ENCODE measurements around the gene ANGEL2. TPM values are rescaled to one million over a fixed set of nuclear protein-coding genes. Genes with fewer than 3 reads are reported as not detected.

The ANGEL2 gene
- total RNA-seq, 1 donor from 2014 or later: 50.8 TPM

- DNase-seq (ENCODE audit: low read depth, low spot score): no peak
Observed at GRCh38 chr1:212951947-212952640, 63.6 kb downstream of the ANGEL2 start.

DNA sequence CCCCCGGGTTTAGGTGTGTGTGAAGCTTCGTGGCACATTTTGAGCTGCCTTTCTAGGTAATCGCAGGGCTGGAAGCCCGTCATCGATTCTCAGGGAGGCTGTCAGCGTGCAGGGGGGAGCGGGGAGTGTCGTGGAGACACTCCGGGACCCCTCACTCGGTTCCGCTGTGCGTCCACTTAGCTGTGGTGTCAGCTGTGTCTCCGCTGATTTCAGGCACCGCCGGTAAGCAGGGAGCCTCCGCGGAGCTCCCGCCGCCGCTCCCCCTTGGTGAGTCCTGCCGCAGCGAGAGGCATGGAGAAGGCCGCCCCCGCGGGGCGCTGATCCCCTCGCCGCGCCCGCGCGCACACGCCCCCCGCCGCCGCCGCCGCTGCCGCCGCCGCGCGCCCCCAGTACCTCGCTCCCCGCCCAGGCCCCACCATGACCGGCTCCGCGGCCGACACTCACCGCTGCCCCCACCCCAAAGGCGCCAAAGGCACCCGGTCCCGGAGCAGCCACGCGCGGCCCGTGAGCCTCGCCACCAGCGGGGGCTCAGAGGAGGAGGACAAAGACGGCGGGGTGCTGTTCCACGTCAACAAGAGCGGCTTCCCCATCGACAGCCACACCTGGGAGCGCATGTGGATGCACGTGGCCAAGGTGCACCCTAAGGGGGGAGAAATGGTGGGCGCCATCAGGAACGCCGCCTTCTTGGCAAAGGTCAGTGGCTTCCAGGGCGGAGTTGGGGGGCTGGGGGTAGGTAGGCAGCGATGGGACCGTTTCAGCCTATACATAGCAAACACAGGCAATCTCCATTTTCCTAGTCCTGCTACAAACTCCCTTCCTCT lies 64.3 kb downstream of the ANGEL2 start:
- no peak for DNase-seq (ENCODE audit: low read depth, low spot score)

- peak; percentile 22 for DNase-seq (ENCODE audit: low read depth, low spot score)
Observed at GRCh38 chr1:212950243-212951125, 65.2 kb downstream of the ANGEL2 start, which contains the start of gene VASH2. Gene VASH2 (plus strand): TSS chr1:212950541. CDS start chr1:212951543, 1,002 bp downstream.

- no peak for DNase-seq (ENCODE audit: low read depth, low spot score)
Observed at GRCh38 chr1:212949771-212950170, 65.9 kb downstream of the ANGEL2 start.

DNA sequence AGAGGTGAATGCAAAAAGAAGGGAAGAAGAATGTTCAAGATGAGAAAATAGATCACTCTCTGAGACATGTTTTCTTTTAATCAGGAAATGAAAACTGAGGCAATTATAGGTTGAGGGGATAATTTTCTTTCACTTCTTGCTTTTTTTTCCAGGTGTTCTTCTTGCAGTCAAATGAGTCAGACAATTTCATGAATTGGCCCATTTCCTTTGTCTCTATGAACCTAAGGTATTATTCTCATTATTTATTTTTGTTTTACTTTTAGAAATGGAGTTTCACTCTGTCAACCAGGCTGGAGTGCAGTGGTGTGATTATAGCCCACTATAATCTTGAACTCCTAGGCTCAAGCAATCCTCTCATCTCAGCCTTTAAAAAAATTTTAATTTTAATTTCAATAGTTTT lies 68.8 kb downstream of the ANGEL2 start:
- no peak for DNase-seq (ENCODE audit: low read depth, low spot score)

GRCh38 chr1:212945463-212946160 lies 70.1 kb downstream of the ANGEL2 start:
- DNase-seq (ENCODE audit: low read depth, low spot score): no peak

DNA sequence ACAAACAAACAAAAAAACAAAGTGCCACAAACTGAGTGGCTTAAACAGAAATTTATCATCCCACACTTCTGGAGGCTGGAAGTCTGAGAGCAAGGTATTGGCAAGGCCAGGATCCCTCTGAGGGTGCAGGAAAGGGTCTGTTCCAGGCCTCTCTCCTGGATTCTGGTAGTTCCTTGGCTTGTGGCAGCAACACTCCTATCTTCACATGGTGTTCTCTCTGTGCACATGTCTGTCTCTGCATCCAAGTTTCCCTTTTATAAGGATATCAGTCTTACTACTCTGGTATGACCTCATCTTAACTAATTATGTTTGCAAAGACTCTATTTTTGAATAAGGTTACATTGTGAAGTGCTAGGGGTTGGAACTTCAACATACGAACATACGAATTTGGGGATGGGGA lies 70.6 kb downstream of the ANGEL2 start:
- no peak for DNase-seq (ENCODE audit: low read depth, low spot score)

DNA sequence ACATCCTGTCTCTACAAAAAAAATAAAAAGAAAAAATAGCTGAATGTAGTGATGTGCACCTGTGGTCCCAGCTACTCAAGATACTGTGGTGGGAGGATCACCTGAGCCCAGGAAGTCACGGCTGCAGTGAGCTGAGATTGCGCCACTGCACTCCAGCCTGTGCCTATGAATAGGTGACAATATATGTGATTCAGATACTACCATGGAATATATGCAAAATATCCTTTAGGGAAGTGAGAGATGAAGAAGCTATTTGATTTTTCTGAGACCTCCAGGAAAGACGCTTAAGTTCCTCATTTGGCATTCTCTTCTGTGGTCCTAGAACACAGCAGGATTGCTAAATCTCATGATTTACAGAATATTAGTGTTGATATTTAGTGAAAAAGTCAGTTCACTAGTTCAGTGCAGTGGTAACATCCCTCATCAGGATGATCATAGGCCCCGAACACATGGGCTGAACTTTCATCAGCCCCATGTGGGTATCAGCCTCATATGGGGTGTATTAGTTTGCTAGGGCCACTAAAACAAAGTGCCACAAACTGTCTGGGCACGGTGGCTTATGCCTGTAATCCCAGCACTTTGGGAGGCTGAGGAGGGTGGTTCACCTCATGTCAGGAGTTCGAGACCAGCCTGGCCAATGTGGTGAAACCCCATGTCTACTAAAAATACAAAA lies 71.3 kb downstream of the ANGEL2 start:
- DNase-seq (ENCODE audit: low read depth, low spot score): no peak

- no peak for DNase-seq (ENCODE audit: low read depth, low spot score)
Observed at GRCh38 chr1:212943393-212943710, 72.3 kb downstream of the ANGEL2 start.

GRCh38 chr1:212942679-212943392 lies 72.8 kb downstream of the ANGEL2 start:
- DNase-seq (ENCODE audit: low read depth, low spot score): no peak

Other genes with a start within 250 kb of the ANGEL2 start
- gene NSL1, start 224.1 kb downstream of the ANGEL2 start, total RNA-seq: 28.0 and 49.5 TPM in 2 replicates
- 10.9 and 12.7 TPM in 2 replicates for gene TATDN3, start 224.0 kb downstream of the ANGEL2 start, total RNA-seq
- gene SPATA45, start 168.2 kb downstream of the ANGEL2 start, total RNA-seq: not detected in 2 replicates
- 8.9 and 14.5 TPM in 2 replicates for gene FLVCR1, start 157.6 kb downstream of the ANGEL2 start, total RNA-seq
- 0.07 and 0.14 TPM in 2 replicates for gene VASH2, start 65.3 kb downstream of the ANGEL2 start, total RNA-seq
- gene RPS6KC1, start 35.4 kb upstream of the ANGEL2 start, total RNA-seq: 19.7 and 23.4 TPM in 2 replicates